GM18907 (cell line): ENCODE results near the gene LCN15.
"Not testable (repeated sequence)": the region's sequence is repeated elsewhere in the genome, so short reads cannot be mapped to it uniquely, and the experiment has no call there.

Experiments
- ATAC-seq: cut with Tn5 transposase; IDR thresholded peaks from one replicate; pipeline ENCODE4 v1.9.1; 2021; ENCODE audit warnings: mild to moderate bottlenecking, moderate library complexity; ENCODE audit not compliant: unreplicated experiment

The LCN15 gene, protein sequence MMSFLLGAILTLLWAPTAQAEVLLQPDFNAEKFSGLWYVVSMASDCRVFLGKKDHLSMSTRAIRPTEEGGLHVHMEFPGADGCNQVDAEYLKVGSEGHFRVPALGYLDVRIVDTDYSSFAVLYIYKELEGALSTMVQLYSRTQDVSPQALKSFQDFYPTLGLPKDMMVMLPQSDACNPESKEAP

DNA sequence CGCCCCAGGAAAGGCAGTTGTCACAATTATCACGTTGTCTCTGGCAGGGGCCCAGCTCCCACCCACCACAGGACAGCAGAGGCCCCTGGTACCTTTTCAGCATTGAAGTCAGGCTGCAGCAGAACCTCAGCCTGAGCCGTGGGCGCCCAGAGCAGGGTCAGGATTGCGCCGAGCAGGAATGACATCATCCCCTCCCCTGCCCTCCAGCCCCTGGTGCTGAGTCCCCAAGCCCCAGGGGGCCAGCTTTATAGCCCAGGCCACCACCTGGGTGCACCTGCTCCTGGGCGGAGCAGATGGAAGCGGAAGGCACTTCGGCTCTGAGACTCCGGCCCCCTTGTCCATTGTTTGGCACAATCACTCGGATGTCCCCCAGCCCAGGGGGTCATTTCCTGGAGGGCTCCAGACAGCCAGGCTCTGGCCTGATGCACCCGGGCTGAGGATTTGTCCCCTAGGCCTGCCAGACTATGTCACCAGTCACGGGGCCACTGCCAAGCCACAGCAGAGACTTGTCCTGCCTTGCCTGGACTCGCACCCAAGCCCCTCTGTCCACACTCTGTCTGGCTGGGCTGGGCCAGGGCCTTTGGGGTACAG is at the start of gene LCN15:
Gene LCN15, minus strand, starts transcription at position 218 of the 591 bp plus-strand sequence. Its CDS starts 30 bp downstream, at position 188.
- ATAC-seq: no peak

- no peak for ATAC-seq
Measured at GRCh38 chr9:136808806-136809158, 44.5 kb upstream of the LCN15 start.

- peak; percentile 41 for ATAC-seq
Measured at GRCh38 chr9:136808075-136808805, 43.9 kb upstream of the LCN15 start.

DNA sequence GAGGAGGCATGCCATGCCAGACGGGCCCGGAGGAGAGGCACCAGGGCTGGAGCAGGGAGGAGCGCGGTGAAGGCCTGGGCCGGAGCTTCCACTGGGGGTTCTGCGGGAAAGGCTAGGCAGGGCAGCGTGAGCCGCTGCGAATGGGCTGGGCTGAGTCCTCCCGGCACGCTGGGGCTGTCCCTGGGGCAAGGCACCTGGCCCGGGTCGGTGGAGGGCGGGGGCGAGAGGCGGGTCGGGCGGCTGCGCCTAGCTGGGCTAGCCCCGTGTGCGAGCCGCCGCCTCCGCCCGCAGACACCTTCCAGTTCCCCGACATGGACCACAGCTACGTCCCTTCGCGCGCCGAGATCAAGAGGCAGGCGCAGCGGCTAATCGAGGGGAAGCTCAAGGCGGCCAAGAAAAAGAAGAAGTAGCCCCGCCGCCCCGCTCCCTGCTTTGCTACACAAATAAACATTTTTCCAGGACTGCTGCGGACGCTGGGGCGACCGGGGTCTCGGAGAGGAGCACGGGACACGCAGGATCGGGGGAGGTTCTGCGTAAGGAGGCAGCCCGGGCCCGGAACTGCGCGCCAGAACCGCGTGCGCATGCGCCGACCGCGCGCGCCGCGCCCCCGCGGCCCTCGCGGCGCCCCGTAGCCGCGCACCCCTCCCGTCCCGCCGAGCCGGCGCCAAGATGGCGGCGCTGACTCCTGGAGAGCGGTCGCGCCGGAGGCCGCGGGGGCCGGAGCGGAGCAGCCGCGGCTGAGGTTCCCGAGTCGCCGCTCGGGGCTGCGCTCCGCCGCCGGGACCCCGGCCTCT is 43.2 kb upstream of the LCN15 start, which contains the start of gene RABL6:
Gene RABL6, plus strand, starts transcription at position 668 of the 794 bp plus-strand sequence. CDS start 249 bp downstream, outside the sequence.
- peak; percentile 71 for ATAC-seq

- no peak for ATAC-seq
Measured at GRCh38 chr9:136806631-136807201, 42.4 kb upstream of the LCN15 start.

GRCh38 chr9:136806067-136806466 is 41.7 kb upstream of the LCN15 start:
- no peak for ATAC-seq

GRCh38 chr9:136805207-136805740 is 41.0 kb upstream of the LCN15 start:
- no peak for ATAC-seq

DNA sequence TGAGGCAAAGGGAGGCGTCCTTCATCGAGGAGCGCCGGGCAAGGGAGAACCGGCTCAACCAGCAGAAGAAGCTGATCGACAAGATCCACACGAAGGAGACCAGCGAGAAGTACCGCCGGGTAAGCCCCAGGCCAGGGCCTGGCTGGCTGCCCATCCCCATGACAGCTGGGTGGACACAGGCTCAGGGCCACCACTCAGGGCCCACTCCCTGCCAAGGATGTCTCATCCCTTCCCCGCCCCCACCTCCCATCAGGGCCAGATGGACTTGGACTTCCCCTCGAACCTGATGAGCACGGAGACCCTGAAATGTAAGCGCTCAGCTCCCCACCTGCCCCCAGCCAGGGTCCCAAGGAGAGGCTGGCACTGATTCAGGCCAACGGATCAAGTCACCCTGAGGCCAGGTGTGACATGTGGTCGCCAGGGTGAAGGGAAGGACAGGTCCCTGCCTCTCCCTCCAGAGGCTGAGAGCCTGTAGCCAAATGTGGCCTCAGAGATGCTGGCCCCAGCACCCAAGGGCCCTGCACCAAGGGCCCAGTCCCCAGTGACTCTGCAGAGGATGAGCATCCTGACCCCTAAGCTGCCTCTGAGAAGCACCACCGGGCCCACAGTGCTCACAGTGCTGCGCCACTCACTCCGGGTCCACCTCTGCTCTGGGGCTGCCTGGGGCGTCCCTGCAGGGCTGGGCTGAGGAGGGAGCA is 40.3 kb upstream of the LCN15 start:
- ATAC-seq: no peak

DNA sequence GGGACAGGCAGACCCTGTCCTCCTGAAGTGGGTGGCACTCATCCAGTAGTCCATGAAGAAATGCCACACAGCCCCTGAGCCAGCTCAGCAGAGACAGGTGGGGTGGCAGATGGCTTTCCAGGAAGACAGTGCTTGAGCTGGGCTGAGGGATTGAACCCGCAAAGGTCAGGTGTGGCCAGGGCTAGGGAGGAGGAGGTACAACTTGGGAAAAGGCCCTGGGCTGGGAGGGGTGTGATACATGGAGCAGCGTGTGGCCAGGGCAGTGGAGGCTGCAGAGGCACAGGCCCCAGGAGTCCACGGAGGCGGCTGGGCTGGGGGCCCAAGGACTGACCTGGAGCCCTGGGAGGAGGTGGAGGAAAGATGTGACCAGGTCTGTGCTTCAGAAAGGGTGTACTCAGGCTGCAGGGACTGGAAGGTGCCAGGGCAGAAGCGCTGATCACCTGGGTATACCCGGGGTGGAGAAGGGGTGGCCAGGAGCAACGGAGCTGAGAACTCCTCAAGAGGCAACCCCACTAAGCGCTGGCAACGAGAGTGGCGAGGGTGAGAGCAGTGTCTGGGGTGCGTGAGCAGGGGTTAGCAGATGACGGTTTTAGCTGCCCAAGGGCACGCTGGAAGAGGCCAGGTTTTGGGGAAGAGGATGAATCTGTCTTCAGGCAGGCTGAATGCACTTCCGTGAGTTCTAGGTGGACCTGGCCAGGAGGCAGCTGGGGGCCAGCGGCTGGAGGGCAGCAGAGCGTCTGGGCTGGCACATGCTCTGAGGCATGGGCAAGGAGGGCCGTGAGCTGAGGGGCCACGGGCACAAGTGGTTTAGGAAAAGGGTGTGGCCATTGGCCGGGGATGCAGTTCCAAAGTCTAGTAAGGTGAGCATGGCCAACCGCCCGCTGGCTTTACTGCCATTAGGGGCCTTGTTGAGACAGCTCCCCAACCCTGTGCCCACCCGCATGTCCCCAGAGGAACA is 39.5 kb upstream of the LCN15 start:
- no peak for ATAC-seq

- not testable (repeated sequence) for ATAC-seq
Measured at GRCh38 chr9:136803009-136803550, 38.8 kb upstream of the LCN15 start.

GRCh38 chr9:136802321-136802720 is 38.0 kb upstream of the LCN15 start:
- ATAC-seq: no peak

GRCh38 chr9:136799854-136800657 is 35.7 kb upstream of the LCN15 start:
- peak; percentile 38 for ATAC-seq

DNA sequence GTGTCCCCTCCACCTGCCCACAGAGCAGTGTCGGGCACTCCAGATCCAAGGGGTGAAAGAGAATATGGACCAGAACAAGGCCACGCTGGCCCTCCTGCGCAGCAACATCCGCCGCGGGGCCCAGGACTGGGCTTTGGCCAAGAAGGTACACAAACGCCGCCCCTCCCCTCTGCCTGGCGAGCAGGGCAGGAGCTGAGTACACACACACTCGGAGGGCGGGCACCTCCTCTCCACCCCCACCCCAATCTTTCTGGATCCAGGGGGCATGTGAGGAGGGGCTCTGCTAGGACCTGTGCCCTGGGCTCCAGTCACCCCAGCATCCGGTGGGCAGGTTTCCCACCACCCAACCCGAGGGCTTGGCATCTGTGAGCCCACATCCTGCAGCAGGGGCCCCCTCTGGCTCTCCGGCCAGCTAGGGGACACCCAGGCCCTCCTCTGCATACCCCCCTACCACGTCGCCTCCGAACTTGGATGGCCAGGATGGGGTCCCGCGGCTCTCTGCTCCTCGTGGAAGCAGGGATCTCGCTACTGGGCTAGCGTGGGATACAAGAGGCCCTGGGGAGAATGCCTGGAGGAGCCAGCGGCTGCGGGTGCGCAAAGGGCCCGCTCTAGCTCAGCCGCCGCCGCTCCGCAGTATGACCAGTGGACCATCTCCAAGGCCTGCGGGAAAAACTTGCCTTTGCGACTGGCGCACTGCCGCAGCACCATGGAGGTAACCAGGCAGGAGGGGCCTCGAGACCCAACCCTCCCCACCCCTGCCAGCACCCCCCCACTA is 34.9 kb upstream of the LCN15 start:
- ATAC-seq: peak; percentile 4

- no peak for ATAC-seq
Measured at GRCh38 chr9:136798708-136799078, 34.4 kb upstream of the LCN15 start.

DNA sequence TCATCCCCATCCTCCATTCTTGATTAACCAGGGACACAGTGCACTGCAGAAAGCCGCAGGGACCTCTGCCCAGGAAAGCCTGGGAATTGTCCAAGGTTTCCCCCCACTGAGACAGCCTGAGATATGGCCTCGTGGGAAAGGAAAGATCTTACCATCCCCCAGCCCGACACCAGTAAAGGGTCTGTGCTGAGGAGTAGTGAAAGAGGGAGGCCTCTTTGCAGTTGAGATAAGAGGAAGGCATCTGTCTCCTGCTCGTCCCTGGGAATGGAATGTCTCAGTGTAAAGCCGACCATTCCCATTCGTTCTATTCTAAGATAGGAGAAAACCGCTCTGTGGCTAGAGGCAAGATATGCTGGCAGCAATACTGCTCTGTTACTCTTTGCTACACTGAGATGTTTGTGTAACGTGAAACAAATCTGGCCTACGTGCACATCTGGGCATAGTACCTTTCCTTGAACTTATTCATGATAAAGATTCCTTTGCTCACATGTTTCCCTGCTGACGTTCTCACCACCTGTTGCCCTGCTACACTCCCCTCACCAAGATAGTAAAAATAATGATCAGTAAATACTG is 32.5 kb upstream of the LCN15 start:
- not testable (repeated sequence) for ATAC-seq

DNA sequence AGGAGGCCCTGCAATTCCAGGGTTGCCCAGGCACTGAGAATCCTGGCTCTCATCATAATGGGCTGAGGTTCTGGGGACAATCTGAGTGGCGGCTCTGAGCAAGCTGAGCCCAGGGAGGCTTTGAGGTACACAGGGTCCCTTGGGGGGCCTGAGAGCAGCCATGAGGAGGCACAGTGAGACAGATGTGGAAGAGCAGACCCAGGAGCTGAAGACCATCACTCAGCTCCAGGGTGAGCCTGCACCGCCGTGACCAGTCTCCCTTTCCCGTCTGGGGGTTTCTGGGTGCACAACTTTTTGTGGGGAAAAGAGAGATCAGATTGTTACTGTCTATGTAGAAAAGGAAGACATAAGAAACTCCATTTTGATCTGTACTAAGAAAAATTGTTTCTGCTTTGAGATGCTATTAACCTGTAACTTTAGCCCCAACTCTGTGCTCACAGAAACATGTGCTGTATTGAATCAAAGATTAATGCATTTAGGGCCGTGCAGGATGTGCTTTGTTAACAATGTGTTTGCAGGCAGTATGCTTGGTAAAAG is 32.0 kb upstream of the LCN15 start, which contains the start of gene CCDC183:
Gene CCDC183, plus strand, starts transcription at position 101 of the 537 bp plus-strand sequence. Its CDS starts 60 bp downstream, at position 161.
- no peak for ATAC-seq
